GM12864 (cell line): ENCODE data around the gene BCAS3.

ENCODE experiments used
- DNase-seq: peaks from one replicate; pipeline ENCODE4 v3.0.0-alpha.2; 2011; ENCODE audit warnings: low read depth
- H3K4me3 ChIP-seq: 2 replicates; pipeline ENCODE4 v1.5.1; 2011; ENCODE audit warnings: mild to moderate bottlenecking, low read depth, low read length, control low read depth
- TF ChIP-seq, protein P1 (sequence below): IDR thresholded peaks from 2 replicates; pipeline ENCODE4 v1.5.1; 2011; ENCODE audit warnings: low read depth, mild to moderate bottlenecking, moderate library complexity, low read length, control low read depth, inconsistent platforms; ENCODE audit errors: missing control alignments

BCAS3 gene

DNA sequence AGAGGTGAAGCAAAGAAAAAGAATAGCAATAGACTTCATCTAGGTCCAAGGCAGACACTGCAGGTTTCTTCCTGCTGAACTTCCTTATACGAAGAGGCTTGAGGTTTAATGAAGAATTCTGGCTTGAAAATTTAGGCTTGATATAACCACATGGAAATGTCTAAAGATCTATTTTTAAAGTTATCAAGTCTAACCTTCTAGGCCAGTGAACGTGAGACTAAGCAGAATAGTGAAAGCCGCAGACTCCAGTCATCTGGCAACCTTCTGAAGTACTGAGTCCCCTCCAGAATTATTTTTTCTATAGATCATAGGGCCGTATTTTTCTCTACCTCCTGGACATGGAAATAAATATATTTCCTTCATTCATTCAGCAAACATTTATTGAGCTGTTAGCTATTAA is 333.6 kb downstream of the BCAS3 start:
- H3K4me3 ChIP-seq, result no peak overlapping the region
- DNase-seq, result no peak
- TF ChIP-seq, protein P1, sequence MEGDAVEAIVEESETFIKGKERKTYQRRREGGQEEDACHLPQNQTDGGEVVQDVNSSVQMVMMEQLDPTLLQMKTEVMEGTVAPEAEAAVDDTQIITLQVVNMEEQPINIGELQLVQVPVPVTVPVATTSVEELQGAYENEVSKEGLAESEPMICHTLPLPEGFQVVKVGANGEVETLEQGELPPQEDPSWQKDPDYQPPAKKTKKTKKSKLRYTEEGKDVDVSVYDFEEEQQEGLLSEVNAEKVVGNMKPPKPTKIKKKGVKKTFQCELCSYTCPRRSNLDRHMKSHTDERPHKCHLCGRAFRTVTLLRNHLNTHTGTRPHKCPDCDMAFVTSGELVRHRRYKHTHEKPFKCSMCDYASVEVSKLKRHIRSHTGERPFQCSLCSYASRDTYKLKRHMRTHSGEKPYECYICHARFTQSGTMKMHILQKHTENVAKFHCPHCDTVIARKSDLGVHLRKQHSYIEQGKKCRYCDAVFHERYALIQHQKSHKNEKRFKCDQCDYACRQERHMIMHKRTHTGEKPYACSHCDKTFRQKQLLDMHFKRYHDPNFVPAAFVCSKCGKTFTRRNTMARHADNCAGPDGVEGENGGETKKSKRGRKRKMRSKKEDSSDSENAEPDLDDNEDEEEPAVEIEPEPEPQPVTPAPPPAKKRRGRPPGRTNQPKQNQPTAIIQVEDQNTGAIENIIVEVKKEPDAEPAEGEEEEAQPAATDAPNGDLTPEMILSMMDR, result no peak

DNA sequence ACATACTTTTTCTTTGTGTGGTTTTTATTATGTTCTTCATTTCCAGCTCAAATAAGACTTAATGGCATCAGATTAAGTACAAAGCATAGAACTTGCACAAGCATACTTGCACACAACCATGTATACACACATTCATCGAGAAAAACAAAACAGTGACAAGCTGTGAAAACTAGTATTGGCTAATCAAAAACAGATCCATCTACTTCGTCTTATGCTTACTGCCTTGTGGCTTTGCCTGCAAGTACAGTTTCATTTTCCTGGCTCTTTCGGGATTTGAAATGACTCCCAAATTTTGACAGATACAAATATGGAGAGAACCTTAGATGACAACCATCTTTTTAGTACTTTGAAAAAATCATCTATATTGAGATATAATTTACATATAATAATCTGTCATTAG is 338.3 kb downstream of the BCAS3 start:
- no peak overlapping the region for H3K4me3 ChIP-seq
- TF ChIP-seq, protein P1, result no peak
- DNase-seq, result no peak

GRCh38 chr17:61017317-61018006 is 339.8 kb downstream of the BCAS3 start:
- TF ChIP-seq, protein P1, result no peak
- DNase-seq, result no peak
- H3K4me3 ChIP-seq, result no peak overlapping the region

GRCh38 chr17:61018938-61019337 is 341.3 kb downstream of the BCAS3 start:
- DNase-seq, result no peak

GRCh38 chr17:61023996-61024395 is 346.3 kb downstream of the BCAS3 start:
- DNase-seq, result no peak
- TF ChIP-seq, protein P1, result no peak
- H3K4me3 ChIP-seq, result no peak overlapping the region

More at GRCh38 chr17:61018938-61019337, 341.3 kb downstream of the BCAS3 start:
- H3K4me3 ChIP-seq, result no peak overlapping the region
- TF ChIP-seq, protein P1, result no peak

DNA sequence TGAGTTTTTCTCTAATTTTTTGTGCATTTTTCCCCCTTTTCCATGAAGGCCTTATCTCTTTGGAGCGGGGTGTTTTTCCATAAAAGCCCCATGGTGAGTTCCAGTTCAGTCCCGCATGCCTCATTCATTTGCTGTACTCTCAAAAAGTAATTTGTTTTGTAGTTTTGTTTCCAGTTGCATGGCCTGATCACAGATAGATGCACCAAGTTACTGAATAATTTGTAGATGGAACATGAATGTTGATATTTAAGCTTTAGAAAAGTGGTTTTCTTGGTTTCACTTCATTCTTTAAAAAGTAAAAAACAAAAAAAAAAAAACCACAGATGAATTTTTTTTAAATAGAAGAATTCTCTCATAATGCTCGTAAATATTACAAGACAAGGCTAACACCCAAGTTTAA is 349.2 kb downstream of the BCAS3 start:
- DNase-seq, result no peak
- TF ChIP-seq, protein P1, result no peak
- no peak overlapping the region for H3K4me3 ChIP-seq

DNA sequence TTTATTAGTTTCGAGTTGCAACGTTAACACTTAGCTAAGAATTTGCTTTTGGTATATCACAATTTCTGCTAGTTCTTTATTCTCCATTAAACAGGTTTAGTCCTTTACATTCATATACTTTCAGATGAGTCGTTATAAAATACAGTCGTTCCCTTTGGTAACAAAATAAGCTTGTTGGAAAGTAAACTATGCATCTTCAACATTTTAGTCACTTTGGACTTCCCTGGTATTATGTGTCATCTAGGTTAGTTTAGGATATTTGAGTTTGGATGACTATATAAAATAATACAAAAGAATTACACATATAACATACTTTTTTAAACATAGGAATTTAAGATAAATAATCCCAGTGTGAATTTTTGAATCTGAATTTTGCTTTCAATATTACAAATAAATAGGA is 351.5 kb downstream of the BCAS3 start:
- TF ChIP-seq, protein P1, result no peak
- no peak for DNase-seq
- no peak overlapping the region for H3K4me3 ChIP-seq
